Gastrocnemius medialis (tissue), 4 donors: ENCODE results near the gene WFS1. TPM values are rescaled to one million over a fixed set of nuclear protein-coding genes. Genes with fewer than 3 reads are reported as not detected.

ENCODE experiments used
- ATAC-seq, 2 donors: fragments of 150-250 bp; one replicate each; pipeline ENCODE4 v1.9.1; 2016
- DNase-seq, 2 donors: peaks; one replicate each; pipeline ENCODE4 v3.0.0-alpha.2; 2019
- H3K27ac ChIP-seq, 4 donors: fragments of 200-600 bp; sonication (generic); 1 replicate in 1 of 4; 2 replicates in 3 of 4; pipeline ENCODE4 v1.5.1; 2016 to 2018; ENCODE audit warnings: mild to moderate bottlenecking in 2 of 4, moderate library complexity in 1 of 4
- H3K27me3 ChIP-seq, 3 donors: fragments of 200-600 bp; sonication (generic) in 2 of 3; 1 replicate in 1 of 3; 2 replicates in 2 of 3; pipeline versions ENCODE4 v1.5.1 to v1.6.0; 2016 to 2019; ENCODE audit warnings: mild to moderate bottlenecking in 1 of 3, moderate library complexity in 1 of 3
- H3K36me3 ChIP-seq, 2 donors: fragments of 200-600 bp; sonication (generic) in 1 of 2; one replicate each; pipeline ENCODE4 v1.5.1; 2017 to 2018
- H3K4me1 ChIP-seq, 2 donors: fragments of 200-600 bp; sonication (generic) in 1 of 2; one replicate each; pipeline ENCODE4 v1.5.1; 2016 to 2017; ENCODE audit warnings: mild to moderate bottlenecking in 2 of 2
- H3K4me3 ChIP-seq, 4 donors: fragments of 200-600 bp; sonication (generic) in 3 of 4; 1 replicate in 1 of 4; 2 replicates in 3 of 4; pipeline ENCODE4 v1.5.1; 2016 to 2019; ENCODE audit warnings: mild to moderate bottlenecking in 2 of 4
- H3K9me3 ChIP-seq, 3 donors: fragments of 200-600 bp; sonication (generic) in 2 of 3; 1 replicate in 1 of 3; 2 replicates in 2 of 3; pipeline ENCODE4 v1.5.1; 2016 to 2019
- POLR2A ChIP-seq, 2 donors: fragments of 450-650 bp; IDR thresholded peaks; one replicate each; pipeline ENCODE4 v1.6.1; 2017; ENCODE audit warnings: antibody characterized with exemption in 2 of 2, mild to moderate bottlenecking in 2 of 2, moderate library complexity in 2 of 2
- in situ Hi-C, 4 donors: fragments of 200-750 bp; cut with MboI; loops; one replicate each; pipeline versions ENCODE4 v1.15.0 to v1.8.0; 2017; ENCODE audit warnings: low sequenced_read_pairs in 4 of 4
- intact Hi-C: fragments of 100-400 bp; cut with DNase I; formaldehyde crosslinking; loops from one replicate; pipeline ENCODE4 v1.15.1; 2023; ENCODE audit warnings: low total_unique reads
- total RNA-seq, 4 donors: library from RNA; depleted of rRNA; stranded (reverse); fragments of >200 nt; gene quantifications; one replicate each; pipeline versions ENCODE4 v1.1.0 to v1.2.3, GENCODE V29; 2016
- TF ChIP-seq, protein P1 (sequence below), 5 experiments: fragments of 450-650 bp in 3 of 5; fragments of 200-600 bp in 2 of 5; sonication (generic) in 2 of 5; IDR thresholded peaks in 4 of 5; conservative IDR thresholded peaks in 1 of 5; 1 replicate in 4 of 5; 2 replicates in 1 of 5; pipeline ENCODE4 v1.5.1; 2016 to 2019; ENCODE audit warnings: antibody characterized with exemption in 5 of 5, mild to moderate bottlenecking in 3 of 5, moderate library complexity in 3 of 5

Gene WFS1
- total RNA-seq, 4 donors from 2014 or later, result 13.6 to 23.7 (median 15.6) TPM

DNA sequence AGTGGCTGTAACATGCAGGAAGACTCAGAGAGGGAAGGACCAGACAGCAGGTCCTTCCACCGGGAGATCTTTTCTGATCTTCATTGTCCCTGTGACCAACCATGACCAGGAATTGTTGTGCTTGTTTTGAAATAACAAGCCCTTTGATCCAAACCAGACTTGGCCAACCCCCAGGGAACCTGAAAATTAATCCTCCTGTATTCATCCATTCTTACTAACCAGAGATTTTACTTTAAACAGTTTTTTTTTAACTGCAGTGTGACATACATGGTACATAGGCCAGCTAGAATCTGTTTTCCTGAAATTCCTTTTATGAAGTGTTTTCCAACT, 4.0 kb downstream of the WFS1 start:
- H3K36me3 ChIP-seq, result no peaks in the 10 kb centered on the region
- no peaks in the 10 kb centered on the region for H3K9me3 ChIP-seq
- no peak for TF ChIP-seq POLR2A (IDR thresholded peaks at IDR 0.05)
- TF ChIP-seq, protein P1, sequence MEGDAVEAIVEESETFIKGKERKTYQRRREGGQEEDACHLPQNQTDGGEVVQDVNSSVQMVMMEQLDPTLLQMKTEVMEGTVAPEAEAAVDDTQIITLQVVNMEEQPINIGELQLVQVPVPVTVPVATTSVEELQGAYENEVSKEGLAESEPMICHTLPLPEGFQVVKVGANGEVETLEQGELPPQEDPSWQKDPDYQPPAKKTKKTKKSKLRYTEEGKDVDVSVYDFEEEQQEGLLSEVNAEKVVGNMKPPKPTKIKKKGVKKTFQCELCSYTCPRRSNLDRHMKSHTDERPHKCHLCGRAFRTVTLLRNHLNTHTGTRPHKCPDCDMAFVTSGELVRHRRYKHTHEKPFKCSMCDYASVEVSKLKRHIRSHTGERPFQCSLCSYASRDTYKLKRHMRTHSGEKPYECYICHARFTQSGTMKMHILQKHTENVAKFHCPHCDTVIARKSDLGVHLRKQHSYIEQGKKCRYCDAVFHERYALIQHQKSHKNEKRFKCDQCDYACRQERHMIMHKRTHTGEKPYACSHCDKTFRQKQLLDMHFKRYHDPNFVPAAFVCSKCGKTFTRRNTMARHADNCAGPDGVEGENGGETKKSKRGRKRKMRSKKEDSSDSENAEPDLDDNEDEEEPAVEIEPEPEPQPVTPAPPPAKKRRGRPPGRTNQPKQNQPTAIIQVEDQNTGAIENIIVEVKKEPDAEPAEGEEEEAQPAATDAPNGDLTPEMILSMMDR (IDR thresholded peaks at IDR 0.05 in 4 of 5, conservative IDR thresholded peaks at IDR 0.05 in 1 of 5), result no peak
- peaks cover 28 to 35% of the 10 kb centered on the region in 2 donors for H3K4me1 ChIP-seq
- in situ Hi-C loops, result no loop called here
- intact Hi-C loops, result no loop called here
- DNase-seq, result no peak
- H3K4me3 ChIP-seq, result no peak overlapping the region
- H3K27ac ChIP-seq, result no peak overlapping the region
- no peak for ATAC-seq
- no peaks in the 10 kb centered on the region for H3K27me3 ChIP-seq

GRCh38 chr4:6275351-6275750, 5.7 kb downstream of the WFS1 start:
- in situ Hi-C loops (no loop called here), intact Hi-C loops (no loop called here)
- no peaks in the 10 kb centered on the region for H3K27me3 ChIP-seq
- no peak overlapping the region for H3K4me3 ChIP-seq
- no peak overlapping the region for H3K27ac ChIP-seq
- no peaks in the 10 kb centered on the region for H3K36me3 ChIP-seq
- no peak for TF ChIP-seq POLR2A (IDR thresholded peaks at IDR 0.05)
- TF ChIP-seq, protein P1 (IDR thresholded peaks at IDR 0.05 in 4 of 5, conservative IDR thresholded peaks at IDR 0.05 in 1 of 5), result no peak
- ATAC-seq, result no peak
- H3K9me3 ChIP-seq, result no peaks in the 10 kb centered on the region
- H3K4me1 ChIP-seq, result peaks cover 27 to 29% of the 10 kb centered on the region in 2 donors
- no peak for DNase-seq

DNA sequence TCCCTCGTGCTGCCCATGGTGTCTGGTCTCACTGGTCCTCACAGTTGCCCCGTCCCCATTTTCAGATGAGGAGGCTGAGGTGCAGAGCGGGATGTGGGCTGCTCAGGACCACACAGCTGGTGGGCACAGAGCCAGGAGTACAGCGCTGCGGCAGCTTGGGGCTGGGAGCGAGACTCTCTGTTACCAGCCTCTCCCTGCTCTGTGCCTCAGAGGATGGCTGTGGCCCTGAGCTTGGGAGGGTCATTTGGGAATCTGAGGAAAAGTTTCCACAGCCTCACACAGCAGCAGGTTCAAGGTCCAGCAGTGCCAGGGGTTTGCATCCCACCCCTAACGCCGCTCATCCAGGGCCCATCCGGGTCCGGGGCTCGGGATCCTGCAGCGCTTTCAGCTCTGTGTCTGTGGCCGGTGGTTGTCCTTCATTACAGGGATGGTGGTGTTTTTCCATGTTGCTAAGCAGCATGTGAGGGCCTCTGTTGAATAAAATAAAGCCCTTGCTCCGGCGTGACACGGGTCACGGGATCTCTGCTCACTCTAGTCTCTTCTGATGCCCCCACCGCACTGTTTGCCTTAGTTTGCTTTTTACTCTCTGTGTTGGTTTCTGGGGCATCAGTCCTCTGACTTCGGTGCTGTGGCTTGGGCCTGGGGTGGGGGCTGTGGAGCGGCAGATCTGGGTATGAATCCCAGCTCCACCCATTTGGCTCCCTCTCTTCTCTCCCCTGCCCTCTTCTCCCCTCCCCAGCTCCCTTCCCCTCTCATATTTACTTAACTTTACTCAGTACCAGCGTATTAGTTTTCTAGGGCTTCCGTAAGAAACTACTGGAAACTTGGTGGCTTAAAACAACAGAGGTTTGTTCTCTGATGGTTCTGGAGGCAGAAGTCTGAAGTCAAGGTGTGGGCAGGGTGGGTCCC, 6.5 kb downstream of the WFS1 start:
- H3K4me1 ChIP-seq, result peaks cover 19 to 21% of the 10 kb centered on the region in 2 donors

GRCh38 chr4:6277139-6277802, 7.6 kb downstream of the WFS1 start:
- H3K27ac ChIP-seq, result no peak overlapping the region
- DNase-seq (no peak), ATAC-seq (peak in 1 of 2 donors; percentile 41)
- in situ Hi-C loops (no loop called here), intact Hi-C loops (no loop called here)
- peaks cover 9 to 10% of the 10 kb centered on the region in 2 donors for H3K4me1 ChIP-seq
- no peaks in the 10 kb centered on the region for H3K9me3 ChIP-seq
- H3K27me3 ChIP-seq, result no peaks in the 10 kb centered on the region
- TF ChIP-seq, protein P1 (IDR thresholded peaks at IDR 0.05 in 4 of 5, conservative IDR thresholded peaks at IDR 0.05 in 1 of 5), result no peak
- no peak for TF ChIP-seq POLR2A (IDR thresholded peaks at IDR 0.05)
- no peaks in the 10 kb centered on the region for H3K36me3 ChIP-seq
- no peak overlapping the region for H3K4me3 ChIP-seq

More for the DNA sequence above, 6.5 kb downstream of the WFS1 start:
- H3K27me3 ChIP-seq, result no peaks in the 10 kb centered on the region
- H3K9me3 ChIP-seq, result no peaks in the 10 kb centered on the region
- no peaks in the 10 kb centered on the region for H3K36me3 ChIP-seq
- no peak overlapping the region for H3K4me3 ChIP-seq
- in situ Hi-C loops (no loop called here), intact Hi-C loops (no loop called here)
- ATAC-seq, result no peak
- DNase-seq, result no peak
- no peak for TF ChIP-seq POLR2A (IDR thresholded peaks at IDR 0.05)
- TF ChIP-seq, protein P1 (IDR thresholded peaks at IDR 0.05 in 4 of 5, conservative IDR thresholded peaks at IDR 0.05 in 1 of 5), result no peak
- no peak overlapping the region for H3K27ac ChIP-seq
